ENCODE measurements around the gene GNB1L.

The GNB1L gene

GRCh38 chr22:19864538-19865106 lies 9.9 kb upstream of the GNB1L start:
- Histone ChIP-seq H3K36me3 (ENCODE audit: control insufficient read depth, insufficient read depth, low read length) (no peaks in the 10 kb centered on the region), H3K27me3 (replicated peaks; ENCODE audit: control insufficient read depth, insufficient read depth, low read length) (no peaks in the 10 kb centered on the region), H3K4me3 (replicated peaks; ENCODE audit: low read depth, low read length) (no peak overlapping the region)
- TF ChIP-seq, protein P1, sequence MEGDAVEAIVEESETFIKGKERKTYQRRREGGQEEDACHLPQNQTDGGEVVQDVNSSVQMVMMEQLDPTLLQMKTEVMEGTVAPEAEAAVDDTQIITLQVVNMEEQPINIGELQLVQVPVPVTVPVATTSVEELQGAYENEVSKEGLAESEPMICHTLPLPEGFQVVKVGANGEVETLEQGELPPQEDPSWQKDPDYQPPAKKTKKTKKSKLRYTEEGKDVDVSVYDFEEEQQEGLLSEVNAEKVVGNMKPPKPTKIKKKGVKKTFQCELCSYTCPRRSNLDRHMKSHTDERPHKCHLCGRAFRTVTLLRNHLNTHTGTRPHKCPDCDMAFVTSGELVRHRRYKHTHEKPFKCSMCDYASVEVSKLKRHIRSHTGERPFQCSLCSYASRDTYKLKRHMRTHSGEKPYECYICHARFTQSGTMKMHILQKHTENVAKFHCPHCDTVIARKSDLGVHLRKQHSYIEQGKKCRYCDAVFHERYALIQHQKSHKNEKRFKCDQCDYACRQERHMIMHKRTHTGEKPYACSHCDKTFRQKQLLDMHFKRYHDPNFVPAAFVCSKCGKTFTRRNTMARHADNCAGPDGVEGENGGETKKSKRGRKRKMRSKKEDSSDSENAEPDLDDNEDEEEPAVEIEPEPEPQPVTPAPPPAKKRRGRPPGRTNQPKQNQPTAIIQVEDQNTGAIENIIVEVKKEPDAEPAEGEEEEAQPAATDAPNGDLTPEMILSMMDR (IDR thresholded peaks at IDR 0.05; ENCODE audit: insufficient read depth, low read length, poor library complexity, severe bottlenecking) = no peak
- DNase-seq (ENCODE audit: extremely low read depth, insufficient read length) = no peak

- no peak overlapping the region for H3K4me3 ChIP-seq (replicated peaks; ENCODE audit: low read depth, low read length)
- no peaks in the 10 kb centered on the region for H3K36me3 ChIP-seq (ENCODE audit: control insufficient read depth, insufficient read depth, low read length)
- TF ChIP-seq, protein P1 (IDR thresholded peaks at IDR 0.05; ENCODE audit: insufficient read depth, low read length, poor library complexity, severe bottlenecking) = no peak
- DNase-seq (ENCODE audit: extremely low read depth, insufficient read length) = no peak
- no peaks in the 10 kb centered on the region for H3K27me3 ChIP-seq (replicated peaks; ENCODE audit: control insufficient read depth, insufficient read depth, low read length)
Observed at GRCh38 chr22:19863571-19863970, 8.9 kb upstream of the GNB1L start.

DNA sequence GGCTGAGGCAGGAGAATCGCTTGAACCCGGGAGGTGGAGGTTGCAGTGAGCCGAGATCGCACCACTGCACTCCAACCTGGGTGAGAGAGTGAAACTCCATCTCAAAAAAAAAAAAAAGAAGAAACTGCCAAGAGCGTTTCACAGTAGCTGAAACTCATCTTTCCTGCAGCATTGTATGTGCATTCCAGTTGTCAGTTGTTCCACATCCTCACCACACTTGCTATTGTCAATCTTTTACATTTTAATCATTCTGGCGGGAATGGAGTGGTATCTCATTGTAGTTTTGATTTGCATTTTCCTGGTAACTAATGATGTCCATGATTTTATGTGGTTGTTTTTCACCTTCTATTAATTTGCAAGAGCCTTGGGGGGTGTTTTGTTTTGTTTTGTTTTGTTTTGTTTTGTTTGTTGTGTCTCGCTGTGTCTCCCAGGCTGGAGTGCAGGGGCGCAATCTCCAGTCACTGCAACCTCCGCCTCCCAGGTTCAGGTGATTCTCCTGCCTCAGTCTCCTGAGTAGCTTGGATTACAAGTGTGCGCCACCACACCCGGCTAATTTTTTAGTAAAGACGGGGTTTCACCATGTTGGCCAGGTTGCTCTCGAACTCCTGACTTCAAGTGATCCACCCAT lies 8.1 kb upstream of the GNB1L start:
- no peak for DNase-seq (ENCODE audit: extremely low read depth, insufficient read length)
- Histone ChIP-seq H3K27me3 (replicated peaks; ENCODE audit: control insufficient read depth, insufficient read depth, low read length) (no peaks in the 10 kb centered on the region), H3K36me3 (ENCODE audit: control insufficient read depth, insufficient read depth, low read length) (no peaks in the 10 kb centered on the region), H3K4me3 (replicated peaks; ENCODE audit: low read depth, low read length) (no peak overlapping the region)
- TF ChIP-seq, protein P1 (IDR thresholded peaks at IDR 0.05; ENCODE audit: insufficient read depth, low read length, poor library complexity, severe bottlenecking) = no peak

DNA sequence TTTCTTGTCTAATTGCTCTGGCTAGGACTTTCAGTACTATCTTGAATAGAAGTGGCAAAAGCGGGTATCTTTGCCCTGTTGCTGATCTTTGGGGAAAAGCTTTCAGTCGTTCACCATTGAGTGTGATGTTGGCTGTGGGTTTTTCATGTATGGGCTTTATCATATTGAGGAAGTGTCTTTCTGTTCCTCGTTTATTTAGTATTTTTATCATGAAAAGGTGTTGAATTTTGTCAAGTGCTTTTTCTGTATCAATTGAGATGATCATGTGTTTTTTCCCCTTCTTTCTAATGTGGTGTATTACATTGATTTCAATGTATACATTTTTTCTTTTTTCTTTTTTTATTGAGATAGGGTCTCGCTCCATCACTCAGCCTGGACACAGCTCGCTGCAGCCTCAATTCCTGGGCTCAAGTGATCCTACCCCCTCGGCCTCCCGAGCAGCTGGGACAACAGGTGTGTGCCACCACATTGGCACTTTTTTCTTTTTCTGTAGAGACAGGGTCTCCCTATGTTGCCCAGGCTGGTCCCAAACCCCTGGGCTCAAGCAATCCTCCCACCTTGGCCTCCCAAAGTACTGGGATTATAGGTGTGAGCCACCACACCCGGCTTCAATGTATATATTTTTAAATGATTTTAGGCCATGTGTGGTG lies 5.3 kb upstream of the GNB1L start:
- Histone ChIP-seq H3K27me3 (replicated peaks; ENCODE audit: control insufficient read depth, insufficient read depth, low read length) (no peaks in the 10 kb centered on the region), H3K36me3 (ENCODE audit: control insufficient read depth, insufficient read depth, low read length) (no peaks in the 10 kb centered on the region), H3K4me3 (replicated peaks; ENCODE audit: low read depth, low read length) (no peak overlapping the region)
- no peak for DNase-seq (ENCODE audit: extremely low read depth, insufficient read length)
- TF ChIP-seq, protein P1 (IDR thresholded peaks at IDR 0.05; ENCODE audit: insufficient read depth, low read length, poor library complexity, severe bottlenecking) = no peak

DNA sequence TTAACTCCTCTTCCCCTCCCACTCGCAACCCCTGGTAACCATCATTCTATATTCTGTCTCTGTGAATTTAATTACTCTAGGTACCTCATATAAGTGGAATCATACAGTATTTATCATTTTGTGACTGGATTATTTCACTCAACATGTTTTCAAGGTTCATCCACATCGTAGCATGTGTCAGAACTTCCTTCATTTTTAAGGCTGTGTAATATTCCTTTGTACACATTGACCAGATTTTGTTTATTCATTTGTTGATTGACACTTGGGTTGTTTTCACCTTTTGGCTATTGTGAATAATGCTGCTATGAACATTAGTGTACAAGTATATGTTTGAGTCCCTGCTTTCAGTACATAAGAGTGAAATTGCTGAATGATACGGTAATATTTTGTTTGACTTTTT lies 2.7 kb upstream of the GNB1L start:
- Histone ChIP-seq H3K4me3 (replicated peaks; ENCODE audit: low read depth, low read length) (no peak overlapping the region), H3K27me3 (replicated peaks; ENCODE audit: control insufficient read depth, insufficient read depth, low read length) (no peaks in the 10 kb centered on the region), H3K36me3 (ENCODE audit: control insufficient read depth, insufficient read depth, low read length) (no peaks in the 10 kb centered on the region)
- TF ChIP-seq, protein P1 (IDR thresholded peaks at IDR 0.05; ENCODE audit: insufficient read depth, low read length, poor library complexity, severe bottlenecking) = no peak
- no peak for DNase-seq (ENCODE audit: extremely low read depth, insufficient read length)
